GM12878 (cell line): ENCODE measurements around the gene ANKIB1. TPM values are rescaled to one million over a fixed set of nuclear protein-coding genes. Genes with fewer than 3 reads are reported as not detected.

Experiments
- ATAC-seq: fragments of 200-7000 bp; cut with Tn5 transposase; 3 replicates; pipeline ENCODE4 v1.9.1; 2020; ENCODE audit warnings: mild to moderate bottlenecking, moderate library complexity
- BruUV-seq: library from RNA; stranded (reverse); fragments of 400-500 nt; replicated peaks from 2 replicates; lab custom pipeline; 2021; lab: Mats Ljungman, UMichigan
- CTCF ChIA-PET: fragments of 300-600 bp; sonication (Branson Sonifier 250); formaldehyde crosslinking; extraction: SDS; loops from one replicate; lab custom pipeline; 2021; ENCODE audit warnings: inconsistent platforms; lab: Yijun Ruan, JAX
- POLR2A ChIA-PET: fragments of 350-600 bp; formaldehyde crosslinking; extraction: SDS; loops from one replicate; lab custom pipeline; 2021; ENCODE audit warnings: inconsistent platforms; lab: Charles Lee
- RAD21 ChIA-PET: fragments of 300-600 bp; sonication (Branson Sonifier 250); formaldehyde crosslinking; loops from one replicate; lab custom pipeline; 2023; ENCODE audit warnings: antibody characterized with exemption; ENCODE audit not compliant: unreplicated experiment; lab: Charles Lee
- SMC1A ChIA-PET: fragments of 300-600 bp; sonication (Branson Sonifier 250); formaldehyde crosslinking; loops from one replicate; lab custom pipeline; 2023; ENCODE audit not compliant: unreplicated experiment, uncharacterized antibody; lab: Charles Lee
- DNase-seq: peaks from one replicate; pipeline ENCODE4 v3.0.0-alpha.2; 2011; ENCODE audit warnings: low read depth, low spot score
- FAIRE-seq: peaks from 3 replicates; lab custom pipeline; 2011; peaks lifted over from hg19 to GRCh38; lab: Jason Lieb, UNC
- H2AFZ ChIP-seq: 2 replicates; pipeline ENCODE4 v1.6.0; 2011; ENCODE audit warnings: low read depth, low read length, control low read depth; ENCODE audit not compliant: control insufficient read depth
- H3K27ac ChIP-seq: 2 replicates; pipeline ENCODE4 v1.5.1; 2011; ENCODE audit warnings: control low read depth; ENCODE audit not compliant: control insufficient read depth, insufficient read depth
- H3K27me3 ChIP-seq, 2 experiments: replicated peaks in 1 of 2; 2 replicates each; pipeline versions ENCODE4 v1.6.0 to v1.6.1; 2011; ENCODE audit warnings: low read length in 1 of 2; ENCODE audit not compliant: control insufficient read depth in 2 of 2, insufficient read depth in 2 of 2
- H3K36me3 ChIP-seq, 2 experiments: 2 replicates each; pipeline ENCODE4 v1.5.1; 2011; ENCODE audit warnings: low read length in 1 of 2; ENCODE audit not compliant: control insufficient read depth in 2 of 2, insufficient read depth in 2 of 2
- H3K4me1 ChIP-seq: 2 replicates; pipeline ENCODE4 v1.6.1; 2011; ENCODE audit warnings: mild to moderate bottlenecking, low read length, moderate library complexity, mixed read lengths; ENCODE audit not compliant: control insufficient read depth, insufficient read depth
- H3K4me2 ChIP-seq: 2 replicates; pipeline ENCODE4 v1.6.0; 2011; ENCODE audit warnings: control low read depth; ENCODE audit not compliant: control insufficient read depth, insufficient read depth
- H3K4me3 ChIP-seq: fragments of 200-600 bp; sonication (generic); 2 replicates; pipeline ENCODE4 v1.5.1; 2016
- H3K79me2 ChIP-seq: 2 replicates; pipeline ENCODE4 v1.6.0; 2011; ENCODE audit warnings: low read length; ENCODE audit not compliant: control insufficient read depth, insufficient read depth
- H3K9ac ChIP-seq: 2 replicates; pipeline ENCODE4 v1.8.0; 2011; ENCODE audit warnings: low read length, control low read depth, mixed read lengths; ENCODE audit not compliant: control insufficient read depth, insufficient read depth
- H3K9me3 ChIP-seq: replicated peaks from 3 replicates; pipeline ENCODE4 v1.5.1; 2011; ENCODE audit warnings: mild to moderate bottlenecking, low read length; ENCODE audit not compliant: control insufficient read depth, insufficient read depth
- H4K20me1 ChIP-seq: 2 replicates; pipeline ENCODE4 v1.6.0; 2011; ENCODE audit not compliant: control insufficient read depth, insufficient read depth
- IKZF2 ChIP-seq, 2 experiments: fragments of 450-650 bp; IDR thresholded peaks; 2 replicates each; pipeline ENCODE4 v1.6.1; 2017; ENCODE audit warnings: mild to moderate bottlenecking in 2 of 2, moderate library complexity in 2 of 2
- PAX5 ChIP-seq: IDR thresholded peaks from 2 replicates; pipeline ENCODE4 v1.6.1; 2011; ENCODE audit warnings: low read depth, low read length, borderline replicate concordance
- PKNOX1 ChIP-seq: fragments of 450-650 bp; IDR thresholded peaks from 2 replicates; pipeline ENCODE4 v1.6.1; 2016; ENCODE audit warnings: mild to moderate bottlenecking
- SIN3A ChIP-seq: IDR thresholded peaks from 2 replicates; pipeline ENCODE4 v1.6.1; 2012; ENCODE audit warnings: low read depth, low read length, improper control_type of control experiment
- SPI1 ChIP-seq: IDR thresholded peaks from 2 replicates; pipeline ENCODE4 v1.6.1; 2011; ENCODE audit warnings: low read depth, mild to moderate bottlenecking, low read length, moderate library complexity, borderline replicate concordance; ENCODE audit not compliant: insufficient read depth
- WGBS: methylation state at CpG from one replicate; pipeline ENCODE4 v1.1.6; 2016; ENCODE audit warnings: low lambda C conversion rate; ENCODE audit not compliant: insufficient replicate concordance, insufficient coverage; ENCODE audit errors: missing lambda C conversion rate; 5-methylcytosine and 5-hydroxymethylcytosine counted together
- in situ Hi-C: fragments of 300-500 bp; cut with MboI; formaldehyde crosslinking; loops from 9 replicates; pipeline ENCODE4 v1.14.3; 2018; ENCODE audit warnings: mixed read lengths
- intact Hi-C: fragments of 100-400 bp; cut with micrococcal nuclease; formaldehyde crosslinking; loops from one replicate; pipeline ENCODE4 v1.14.2; 2022; ENCODE audit not compliant: unreplicated experiment
- polyA plus RNA-seq, 11 experiments: library from polyadenylated mRNA; depleted of rRNA in 4 of 11; unstranded in 6 of 11; stranded (reverse) in 5 of 11; fragments of >200 nt; fragmentation: Nextera tagmentation in 4 of 11; fragmentation: Illumina TruSeq in 1 of 11; extraction: Ambion mirVana in 4 of 11; extraction: Trizol in 1 of 11; gene quantifications; 1 replicate in 1 of 11; 2 replicates in 10 of 11; pipeline versions ENCODE4 v1.2.1 to v1.2.3, GENCODE V29; 2011 to 2016; ENCODE audit warnings: inconsistent platforms in 2 of 11, missing spikeins in 2 of 11, low read depth in 1 of 11
- total RNA-seq, 4 experiments: library from RNA; depleted of rRNA in 3 of 4; stranded (reverse); fragments of >200 nt in 3 of 4; fragmentation: Illumina TruSeq in 1 of 4; extraction: Trizol in 1 of 4; gene quantifications; 2 replicates each; pipeline versions ENCODE4 v1.2.1 to v1.2.3, GENCODE V29; 2013 to 2021

The ANKIB1 gene
- total and polyA plus RNA-seq, 10 of the 15 experiments (the other 5 are each of a cell fraction or from before 2014, with no cell fraction given) = 9.0 to 54.0 (median 21.9) TPM

DNA sequence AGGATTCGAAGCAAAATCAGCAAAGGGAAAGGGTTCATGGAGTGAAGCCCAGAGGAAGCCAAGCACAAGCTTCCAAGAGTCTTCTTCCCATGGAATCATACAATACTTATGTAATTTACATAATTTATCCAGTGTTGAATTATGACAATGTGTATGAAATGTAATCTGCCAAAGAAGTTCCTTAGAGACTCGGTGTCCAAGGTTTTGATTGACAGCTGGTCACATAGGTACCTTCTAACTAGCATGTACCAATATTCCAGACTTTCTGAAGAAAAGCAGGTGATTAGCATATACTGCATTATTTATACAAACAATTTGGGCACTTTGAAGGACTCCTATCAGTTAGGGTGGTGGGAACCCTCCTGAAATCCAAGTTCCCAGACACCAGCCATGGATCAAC lies 35.3 kb downstream of the ANKIB1 start:
- Histone ChIP-seq H3K36me3 (peaks cover 0 to 5% of the 10 kb centered on the region in 2 experiments; a peak in 1 of 4 replicates), H3K9me3 (peaks cover 12% of the 10 kb centered on the region), H3K27me3 (no peaks in the 10 kb centered on the region), H2AFZ (no peak overlapping the region), H4K20me1 (no peaks in the 10 kb centered on the region), H3K4me1 (peaks cover 6% of the 10 kb centered on the region; the same call in 1 of the 2 replicates), H3K9ac (no peak overlapping the region), H3K4me2 (no peak overlapping the region), H3K27ac (no peak overlapping the region), H3K79me2 (peaks cover 37% of the 10 kb centered on the region), H3K4me3 (no peak overlapping the region)
- no TSS peak for BruUV-seq
- WGBS = 96% methylated on average over 2 of the region's 2 CpGs
- SMC1A ChIA-PET = interaction anchor here (1.5 kb wide), 1 partner anchor 15 kb away, joined by 4 read pairs; no protein-coding TSS in a partner anchor
- RAD21 ChIA-PET = no interaction called here
- FAIRE-seq = no peak
- POLR2A ChIA-PET = interaction anchor here (0.5 to 1.3 kb wide), 2 partner anchors 10 to 11 kb away, joined by 3 to 4 read pairs; no protein-coding TSS in a partner anchor
- CTCF ChIA-PET = no interaction called here
- TF ChIP-seq SPI1 = no peak
- TF ChIP-seq SIN3A = no peak
- TF ChIP-seq PKNOX1 = peak; percentile 17; the same call in 1 of the 2 replicates
- no peak for DNase-seq
- in situ Hi-C loops = no loop called here
- no peak for ATAC-seq
- intact Hi-C loops = no loop called here

DNA sequence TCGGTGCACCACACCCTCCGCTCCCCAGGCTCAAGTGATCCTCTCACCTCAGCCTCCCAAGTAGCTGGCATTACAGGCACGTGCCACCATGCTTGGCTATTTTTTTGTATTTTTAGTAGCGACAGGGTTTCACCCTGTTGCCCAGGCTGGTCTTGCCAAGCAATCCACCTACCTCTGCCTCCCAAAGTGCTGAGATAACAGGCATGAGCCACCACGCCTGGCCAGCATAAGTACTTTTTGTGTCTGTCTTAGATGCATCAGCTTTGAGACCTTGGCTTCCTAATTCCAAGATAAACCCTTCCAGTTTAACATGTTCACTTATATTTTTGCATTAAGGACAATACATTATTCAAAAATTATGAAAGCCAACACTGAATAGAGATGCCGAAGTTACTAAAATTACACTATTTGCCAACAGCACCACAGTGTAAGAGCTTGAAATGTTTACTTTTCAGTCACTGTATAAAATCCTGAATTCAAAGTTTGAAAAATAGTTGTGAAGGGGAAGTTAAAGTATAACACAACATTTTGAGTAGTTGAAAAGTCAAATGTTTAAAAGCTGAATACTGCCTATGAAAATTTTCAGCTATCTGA lies 36.5 kb downstream of the ANKIB1 start:
- Histone ChIP-seq H3K27ac (no peak overlapping the region), H3K4me2 (no peak overlapping the region), H3K79me2 (peaks cover 33% of the 10 kb centered on the region), H4K20me1 (no peaks in the 10 kb centered on the region), H3K36me3 (peaks cover 0 to 5% of the 10 kb centered on the region in 2 experiments; a peak in 1 of 4 replicates), H3K9me3 (peaks cover 12% of the 10 kb centered on the region), H3K27me3 (no peaks in the 10 kb centered on the region), H3K4me1 (no peaks in the 10 kb centered on the region), H3K4me3 (no peak overlapping the region), H2AFZ (no peak overlapping the region), H3K9ac (no peak overlapping the region)
- DNase-seq (no peak), ATAC-seq (no peak), FAIRE-seq (no peak)
- RAD21 ChIA-PET = no interaction called here
- 97% methylated on average over 6 of the region's 6 CpGs for WGBS
- POLR2A ChIA-PET = no interaction called here
- in situ Hi-C loops (no loop called here), intact Hi-C loops (no loop called here)
- no TSS peak for BruUV-seq
- CTCF ChIA-PET = interaction anchor here (1.0 to 1.8 kb wide), 2 partner anchors 9 to 11 kb away, joined by 4 read pairs; no protein-coding TSS in a partner anchor
- TF ChIP-seq PAX5 = no peak
- no peak for TF ChIP-seq IKZF2 (IDR thresholded peaks at IDR 0.05)
- SMC1A ChIA-PET = interaction anchor here (2.0 kb wide), 1 partner anchor 10 kb away, joined by 12 read pairs; no protein-coding TSS in a partner anchor
